Measurements from ENCODE around the gene PAF1.
A peak's percentile ranks its signal among the peaks of the same experiment; 100 is the strongest.

PAF1 gene

GRCh38 chr19:39419003-39419402, 28.1 kb upstream of the PAF1 start:
- no peak overlapping the region for H3K4me3 ChIP-seq (ENCODE audit: low read depth, low read length)
- no peak for TF ChIP-seq CTCF (IDR thresholded peaks at IDR 0.05; ENCODE audit: insufficient read depth, low read length, missing control alignments)
- POLR2A ChIA-PET = interaction anchor here (0.8 kb wide), 1 partner anchor 17 kb away, joined by 3 read pairs; the partner anchor contains the start of gene RPS16
- no peak for DNase-seq (ENCODE audit: low read depth, low spot score)
- CTCF ChIA-PET = interaction anchor here (0.9 to 3.5 kb wide), 5 partner anchors 9 to 22 kb away, joined by 3 to 20 read pairs (median 3); partner anchors contain the start of gene RPS16

GRCh38 chr19:39417463-39418181, 26.7 kb upstream of the PAF1 start:
- DNase-seq (ENCODE audit: low read depth, low spot score) = no peak
- no peak for TF ChIP-seq CTCF (IDR thresholded peaks at IDR 0.05; ENCODE audit: insufficient read depth, low read length, missing control alignments)
- ChIA-PET POLR2A (interaction anchor here (4.4 kb wide), 1 partner anchor 18 kb away, joined by 31 read pairs; the partner anchor contains the start of gene RPS16), CTCF (interaction anchor here (1.5 to 4.4 kb wide), 4 partner anchors 10 to 20 kb away, joined by 3 to 26 read pairs (median 12); no protein-coding TSS in a partner anchor)
- no peak overlapping the region for H3K4me3 ChIP-seq (ENCODE audit: low read depth, low read length)

- POLR2A ChIA-PET = interaction anchor here (4.4 kb wide), 1 partner anchor 19 kb away, joined by 31 read pairs; the partner anchor contains the start of gene RPS16
- CTCF ChIA-PET = interaction anchor here (1.4 to 4.4 kb wide), 4 partner anchors 11 to 19 kb away, joined by 4 to 26 read pairs (median 11); partner anchors contain the start of gene RPS16
- no peak for TF ChIP-seq CTCF (IDR thresholded peaks at IDR 0.05; ENCODE audit: insufficient read depth, low read length, missing control alignments)
These were observed 25.5 kb upstream of the PAF1 start for GRCh38 chr19:39416152-39417120.

GRCh38 chr19:39415111-39416046, 24.5 kb upstream of the PAF1 start:
- peak overlapping the region; percentile 87 for H3K4me3 ChIP-seq (ENCODE audit: low read depth, low read length)
- ChIA-PET CTCF (interaction anchor here (0.6 to 4.4 kb wide), 12 partner anchors 10 to 125 kb away, joined by 3 to 26 read pairs (median 4); partner anchors contain the start of genes EID2, EID2B, MED29 and PAF1), POLR2A (interaction anchor here (1.8 to 4.4 kb wide), 3 partner anchors 9 to 20 kb away, joined by 8 to 31 read pairs (median 16); partner anchors contain the start of gene RPS16)
- no peak for DNase-seq (ENCODE audit: low read depth, low spot score)
- no peak for TF ChIP-seq CTCF (IDR thresholded peaks at IDR 0.05; ENCODE audit: insufficient read depth, low read length, missing control alignments)

More at GRCh38 chr19:39416152-39417120, 25.5 kb upstream of the PAF1 start:
- no peak for DNase-seq (ENCODE audit: low read depth, low spot score)
- no peak overlapping the region; the same call in 1 of the 2 replicates for H3K4me3 ChIP-seq (ENCODE audit: low read depth, low read length)

- ChIA-PET POLR2A (interaction anchor here (1.1 to 4.4 kb wide), 4 partner anchors 10 to 21 kb away, joined by 3 to 31 read pairs (median 12); partner anchors contain the start of gene RPS16), CTCF (interaction anchor here (0.5 to 4.4 kb wide), 9 partner anchors 11 to 126 kb away, joined by 3 to 26 read pairs (median 3); partner anchors contain the start of genes EID2, EID2B, MED29 and PAF1)
- H3K4me3 ChIP-seq (ENCODE audit: low read depth, low read length) = peak overlapping the region; percentile 87
- TF ChIP-seq CTCF (IDR thresholded peaks at IDR 0.05; ENCODE audit: insufficient read depth, low read length, missing control alignments) = peak; percentile 37
- DNase-seq (ENCODE audit: low read depth, low spot score) = no peak
These were observed 23.2 kb upstream of the PAF1 start for GRCh38 chr19:39413911-39414608.

Measured in AG04449 (cell line).